Naive B cell (primary cell): ENCODE measurements around the gene ZFPM1. TPM values are rescaled to one million over a fixed set of nuclear protein-coding genes. Genes with fewer than 3 reads are reported as not detected.
A peak's percentile ranks its signal among the peaks of the same experiment; 100 is the strongest.

Experiments used
- ATAC-seq, 2 donors: fragments of 150-1000 bp; cut with Tn5 transposase; 2 replicates each; pipeline ENCODE4 v1.10.0; 2021; ENCODE audit warnings: low read depth in 2 of 2, mild to moderate bottlenecking in 2 of 2, moderate library complexity in 2 of 2
- DNase-seq: peaks from one replicate; pipeline ENCODE4 v3.0.0; 2022
- H3K27ac Mint-ChIP-seq, 6 donors: one replicate each; pipeline ENCODE4 v1.8.0; 2020 to 2022; ENCODE audit warnings: mild to moderate bottlenecking in 6 of 6, mixed read lengths in 6 of 6, moderate library complexity in 5 of 6, inconsistent platforms in 2 of 6
- H3K27me3 Mint-ChIP-seq, 3 donors: one replicate each; pipeline ENCODE4 v1.8.0; 2021 to 2022; ENCODE audit warnings: mixed read lengths in 3 of 3, mild to moderate bottlenecking in 1 of 3
- H3K36me3 Mint-ChIP-seq, 2 donors: one replicate each; pipeline ENCODE4 v1.8.0; 2020 to 2022; ENCODE audit warnings: mixed read lengths in 2 of 2, inconsistent platforms in 1 of 2, mild to moderate bottlenecking in 1 of 2
- H3K4me1 Mint-ChIP-seq, 3 donors: one replicate each; pipeline ENCODE4 v1.8.0; 2020 to 2022; ENCODE audit warnings: mixed read lengths in 3 of 3, inconsistent platforms in 1 of 3, mild to moderate bottlenecking in 1 of 3, moderate library complexity in 1 of 3
- H3K4me3 Mint-ChIP-seq, 8 donors: one replicate each; pipeline ENCODE4 v1.8.0; 2020 to 2022; ENCODE audit warnings: mild to moderate bottlenecking in 8 of 8, mixed read lengths in 8 of 8, moderate library complexity in 8 of 8, inconsistent platforms in 2 of 8
- H3K9me3 Mint-ChIP-seq, 7 donors: one replicate each; pipeline ENCODE4 v1.8.0; 2020 to 2022; ENCODE audit warnings: mixed read lengths in 7 of 7, mild to moderate bottlenecking in 5 of 7, inconsistent platforms in 2 of 7, moderate library complexity in 1 of 7
- polyA plus RNA-seq, 6 donors: library from polyadenylated mRNA; unstranded; fragments of 300-500 nt; fragmentation: Illumina TruSeq; gene quantifications; one replicate each; pipeline ENCODE4 v1.2.3, GENCODE V29; 2021; ENCODE audit warnings: low read depth in 6 of 6

Gene ZFPM1
- polyA plus RNA-seq, 6 donors from 2014 or later, result 0.09 to 0.46 (median 0.28) TPM

DNA sequence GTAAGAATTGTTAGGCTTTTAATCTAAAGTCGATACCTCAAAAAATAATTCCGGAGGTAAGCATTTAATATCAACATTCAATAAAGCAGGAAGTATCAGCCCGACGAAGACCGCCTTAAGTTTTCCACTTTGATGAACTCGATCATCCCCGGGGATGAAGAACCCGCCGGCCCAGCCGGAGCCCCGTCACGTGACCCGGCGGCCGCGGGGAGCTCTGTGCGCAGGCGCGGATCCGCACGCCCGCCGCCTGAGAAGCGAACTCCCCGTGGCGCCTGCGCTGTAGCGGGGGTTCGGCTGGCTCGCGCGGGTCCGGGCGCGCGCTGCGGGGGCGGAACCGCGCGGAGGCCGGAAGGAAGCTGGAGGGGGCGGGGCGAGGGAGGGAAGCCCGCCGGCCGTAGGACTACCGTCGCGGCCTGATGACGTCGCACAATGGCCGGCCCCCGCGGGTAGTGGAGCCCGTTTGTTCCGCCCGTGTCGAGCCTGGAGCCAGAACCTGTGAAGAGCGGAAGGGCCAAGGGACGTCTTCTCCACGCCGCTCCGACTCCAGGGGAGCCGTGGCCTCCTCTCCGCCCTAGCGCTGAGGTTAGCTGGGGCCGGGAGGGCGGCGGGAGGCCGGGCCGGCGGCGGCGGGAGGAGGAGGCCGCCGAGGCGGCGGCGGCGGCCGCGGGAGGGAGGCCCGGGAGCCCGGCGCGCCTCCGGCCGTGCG, 117.1 kb downstream of the ZFPM1 start, which contains the start of gene ZC3H18:
Gene ZC3H18 (plus strand): TSS at position 419 of the 706 bp plus-strand sequence. CDS start 6,721 bp downstream, outside the sequence.
- Mint-ChIP-seq H3K4me1 (peaks cover 12 to 36% (median 18%) of the 10 kb centered on the region in 3 donors), H3K27ac (peak within 1 kb of the TSS; percentile 75 to 96 (median 88)), H3K27me3 (no peaks in the 10 kb centered on the region), H3K9me3 (no peaks in the 10 kb centered on the region), H3K4me3 (peak within 1 kb of the TSS; percentile 82 to 94 (median 88)), H3K36me3 (no peaks in the 10 kb centered on the region)
- ATAC-seq (peak; percentile 86 to 88), DNase-seq (peak; percentile 97)

DNA sequence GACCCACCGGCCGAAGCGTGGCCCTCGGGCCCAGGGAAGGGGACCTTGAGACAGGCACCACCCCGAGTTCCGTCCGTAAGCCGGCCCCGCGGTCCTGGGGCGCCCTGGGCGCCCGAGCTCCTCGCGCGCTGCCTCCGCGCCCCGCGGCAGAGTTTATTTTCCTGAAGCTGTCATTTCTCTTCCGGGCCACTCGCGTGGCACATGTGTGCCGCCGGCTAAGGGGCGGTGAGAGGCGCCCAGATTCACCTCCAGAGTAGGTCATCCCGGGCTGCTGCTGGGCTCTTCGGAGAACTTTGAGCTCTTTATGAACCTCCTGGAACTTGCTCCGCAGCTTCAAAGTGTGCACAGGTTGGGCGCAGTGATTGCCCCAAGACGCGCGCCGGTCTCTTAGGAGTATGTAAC, 117.6 kb downstream of the ZFPM1 start:
- Mint-ChIP-seq H3K4me1 (peaks cover 12 to 38% (median 18%) of the 10 kb centered on the region in 3 donors), H3K9me3 (no peaks in the 10 kb centered on the region), H3K4me3 (peak overlapping the region; percentile 78 to 93 (median 87)), H3K27ac (peak overlapping the region; percentile 56 to 90 (median 80)), H3K27me3 (no peaks in the 10 kb centered on the region), H3K36me3 (no peaks in the 10 kb centered on the region)
- DNase-seq (no peak), ATAC-seq (peak; percentile 35 to 42)

DNA sequence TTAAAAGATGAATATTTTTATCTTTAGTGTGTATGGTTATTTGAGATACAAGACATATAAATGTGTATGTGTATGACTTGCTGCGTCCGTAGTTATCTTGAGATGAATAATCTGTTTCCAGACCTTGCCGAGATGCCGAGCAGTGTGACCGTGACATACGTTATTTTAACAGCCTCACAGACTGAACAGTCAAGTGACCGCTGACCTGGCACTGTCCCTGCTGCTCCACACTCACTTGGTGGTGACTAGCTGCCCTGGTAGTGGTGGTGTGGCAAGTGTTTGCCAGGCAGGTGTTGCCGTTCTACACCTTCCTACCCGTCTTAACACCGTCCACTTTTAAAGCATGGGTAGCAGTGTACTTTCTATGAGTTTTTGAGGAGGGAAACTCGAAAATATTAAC, 122.2 kb downstream of the ZFPM1 start:
- H3K9me3 Mint-ChIP-seq, result no peaks in the 10 kb centered on the region
- no peaks in the 10 kb centered on the region for H3K27me3 Mint-ChIP-seq
- no peak overlapping the region for H3K27ac Mint-ChIP-seq
- ATAC-seq (no peak), DNase-seq (no peak)
- no peak overlapping the region for H3K4me3 Mint-ChIP-seq
- H3K4me1 Mint-ChIP-seq, result peaks cover 22 to 60% (median 38%) of the 10 kb centered on the region in 3 donors
- peaks cover 4 to 17% of the 10 kb centered on the region in 2 donors for H3K36me3 Mint-ChIP-seq

DNA sequence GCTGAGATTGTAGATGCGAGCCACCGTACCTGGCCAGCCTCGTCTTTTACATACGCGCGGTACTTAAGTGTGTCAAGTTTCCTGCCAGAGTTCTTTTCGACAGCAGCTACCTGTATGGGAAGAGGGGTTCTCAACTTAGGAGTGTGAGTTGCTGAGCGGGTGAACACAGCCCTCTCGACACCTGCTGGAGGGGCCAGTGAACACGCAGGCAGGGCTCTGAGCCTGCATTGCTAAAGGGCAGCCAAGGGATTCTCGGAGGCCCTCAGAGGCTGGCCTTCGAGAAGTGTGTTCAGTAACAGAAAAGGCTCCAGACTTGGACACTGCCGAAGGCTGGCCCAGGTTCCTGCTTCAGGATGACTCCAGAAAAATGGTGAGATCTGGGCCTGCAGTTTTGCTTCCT, 123.2 kb downstream of the ZFPM1 start:
- H3K9me3 Mint-ChIP-seq, result no peaks in the 10 kb centered on the region
- peak overlapping the region in 1 of 8 donors; percentile 12 for H3K4me3 Mint-ChIP-seq
- H3K36me3 Mint-ChIP-seq, result peaks cover 4 to 17% of the 10 kb centered on the region in 2 donors
- H3K4me1 Mint-ChIP-seq, result peaks cover 19 to 62% (median 48%) of the 10 kb centered on the region in 3 donors
- DNase-seq, result no peak
- no peak for ATAC-seq
- no peak overlapping the region for H3K27ac Mint-ChIP-seq
- no peaks in the 10 kb centered on the region for H3K27me3 Mint-ChIP-seq

DNA sequence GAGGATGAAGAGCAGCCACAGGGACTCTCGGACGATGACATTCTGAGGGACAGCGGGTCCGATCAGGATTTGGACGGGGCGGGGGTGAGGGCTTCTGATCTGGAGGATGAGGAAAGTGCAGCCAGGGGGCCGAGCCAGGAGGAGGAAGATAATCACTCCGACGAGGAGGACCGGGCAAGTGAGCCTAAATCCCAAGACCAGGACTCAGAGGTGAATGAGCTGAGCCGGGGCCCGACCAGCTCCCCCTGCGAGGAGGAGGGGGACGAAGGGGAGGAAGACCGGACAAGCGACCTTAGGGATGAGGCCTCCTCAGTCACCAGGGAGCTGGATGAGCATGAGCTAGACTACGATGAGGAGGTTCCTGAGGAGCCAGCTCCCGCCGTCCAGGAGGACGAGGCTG, 124.1 kb downstream of the ZFPM1 start:
- no peaks in the 10 kb centered on the region for H3K27me3 Mint-ChIP-seq

GRCh38 chr16:88578446-88579313, 125.6 kb downstream of the ZFPM1 start:
- no peaks in the 10 kb centered on the region for H3K9me3 Mint-ChIP-seq
- DNase-seq (no peak), ATAC-seq (no peak)
- H3K27ac Mint-ChIP-seq, result no peak overlapping the region
- H3K4me1 Mint-ChIP-seq, result peaks cover 10 to 43% (median 42%) of the 10 kb centered on the region in 3 donors
- no peaks in the 10 kb centered on the region for H3K27me3 Mint-ChIP-seq
- H3K4me3 Mint-ChIP-seq, result no peak overlapping the region
- H3K36me3 Mint-ChIP-seq, result peaks cover 4 to 17% of the 10 kb centered on the region in 2 donors

More for the DNA sequence above, 124.1 kb downstream of the ZFPM1 start:
- Mint-ChIP-seq H3K36me3 (peaks cover 4 to 17% of the 10 kb centered on the region in 2 donors), H3K4me1 (peaks cover 13 to 54% (median 47%) of the 10 kb centered on the region in 3 donors), H3K4me3 (no peak overlapping the region), H3K9me3 (no peaks in the 10 kb centered on the region), H3K27ac (peak overlapping the region in 1 of 6 donors; percentile 57)
- no peak for DNase-seq
- no peak for ATAC-seq

DNA sequence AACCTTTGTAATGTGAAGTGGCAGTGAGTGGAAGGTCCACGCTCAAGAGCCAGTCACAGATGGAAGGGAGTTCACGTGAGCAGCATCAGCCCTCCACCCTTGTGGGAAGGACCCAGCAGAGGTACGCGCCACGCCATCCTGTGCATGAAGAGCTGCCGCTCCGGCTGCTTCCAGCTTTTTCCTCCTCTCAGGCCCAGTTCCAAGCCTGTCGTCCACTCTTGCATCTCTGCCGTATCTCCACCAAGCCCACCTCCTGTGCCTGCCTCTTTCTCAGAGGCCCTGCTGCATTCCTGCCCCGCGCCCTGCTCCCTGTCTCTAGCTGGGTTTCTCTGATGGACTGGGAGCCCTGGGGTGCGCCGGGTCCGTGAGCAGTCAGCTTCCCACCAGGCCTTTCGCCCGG, 127.3 kb downstream of the ZFPM1 start:
- peaks cover 15 to 45% (median 43%) of the 10 kb centered on the region in 3 donors for H3K4me1 Mint-ChIP-seq
- no peak overlapping the region for H3K4me3 Mint-ChIP-seq
- H3K27me3 Mint-ChIP-seq, result no peaks in the 10 kb centered on the region
- DNase-seq (no peak), ATAC-seq (no peak)
- no peaks in the 10 kb centered on the region for H3K9me3 Mint-ChIP-seq
- no peak overlapping the region for H3K27ac Mint-ChIP-seq
- H3K36me3 Mint-ChIP-seq, result peaks cover 4 to 17% of the 10 kb centered on the region in 2 donors

- ATAC-seq, result no peak
- H3K27ac Mint-ChIP-seq, result peak overlapping the region in 1 of 6 donors; percentile 51
- H3K4me3 Mint-ChIP-seq, result no peak overlapping the region
- peaks cover 4 to 17% of the 10 kb centered on the region in 2 donors for H3K36me3 Mint-ChIP-seq
- peaks cover 19 to 50% (median 43%) of the 10 kb centered on the region in 3 donors for H3K4me1 Mint-ChIP-seq
- no peaks in the 10 kb centered on the region for H3K9me3 Mint-ChIP-seq
- no peak for DNase-seq
- no peaks in the 10 kb centered on the region for H3K27me3 Mint-ChIP-seq
Measured at GRCh38 chr16:88581033-88581432, 128.0 kb downstream of the ZFPM1 start.

DNA sequence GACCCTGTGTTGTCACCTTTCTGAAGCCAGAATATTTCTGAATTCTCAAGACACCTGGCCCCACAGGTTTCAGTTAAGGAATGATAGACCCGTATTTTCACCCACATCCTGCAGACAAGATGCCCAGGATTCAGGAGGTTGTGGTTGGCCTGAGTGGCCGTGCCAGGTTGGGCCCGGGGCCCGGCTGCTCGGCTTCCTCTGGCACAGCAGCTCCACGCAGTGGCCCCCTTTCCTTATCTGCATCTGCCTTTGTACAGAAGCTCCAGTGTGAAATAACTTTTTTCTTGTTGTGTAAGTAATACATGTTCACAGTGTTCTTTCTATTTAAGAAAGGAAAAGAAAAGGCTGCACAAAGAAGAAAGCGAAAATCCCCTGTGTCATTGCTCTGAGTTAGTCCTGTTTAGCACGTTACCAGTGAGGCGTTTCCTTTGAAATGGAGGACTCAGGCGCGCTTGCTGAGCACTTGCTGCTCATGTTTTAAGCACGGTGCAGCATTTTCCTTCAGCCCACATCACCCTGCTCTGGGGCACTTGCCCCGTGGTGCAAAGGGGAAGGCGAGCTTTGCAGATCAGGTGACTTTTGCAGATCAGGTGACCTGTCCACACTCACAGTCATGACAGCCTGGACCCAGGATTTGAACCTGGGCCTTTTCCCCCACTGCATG, 130.0 kb downstream of the ZFPM1 start:
- ATAC-seq, result no peak

DNA sequence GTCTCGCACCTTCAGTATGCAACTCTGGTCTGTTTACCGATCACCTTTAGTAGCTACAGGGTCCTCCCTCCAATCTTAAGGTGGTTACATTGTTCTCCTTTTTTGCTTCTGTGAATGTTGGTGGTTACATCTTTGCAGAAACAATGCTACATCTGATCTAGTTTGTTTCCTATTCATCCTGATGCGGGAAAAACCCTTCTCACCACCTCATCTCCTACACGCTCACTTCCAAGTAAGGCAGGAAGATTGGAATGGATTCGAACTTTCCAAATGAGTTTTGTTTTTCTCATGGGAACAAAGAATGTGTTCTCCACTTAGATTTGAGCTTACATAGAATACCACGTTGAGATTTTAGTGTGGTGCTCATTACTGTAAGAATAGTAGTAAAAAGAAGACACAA, 131.6 kb downstream of the ZFPM1 start:
- Mint-ChIP-seq H3K9me3 (no peaks in the 10 kb centered on the region), H3K4me1 (peaks cover 19 to 29% (median 19%) of the 10 kb centered on the region in 3 donors), H3K27ac (no peak overlapping the region), H3K4me3 (no peak overlapping the region), H3K27me3 (no peaks in the 10 kb centered on the region), H3K36me3 (peaks cover 9 to 12% of the 10 kb centered on the region in 2 donors)
- no peak for ATAC-seq
- no peak for DNase-seq

More for the DNA sequence above, 130.0 kb downstream of the ZFPM1 start:
- Mint-ChIP-seq H3K4me1 (peaks cover 18 to 39% (median 34%) of the 10 kb centered on the region in 3 donors), H3K4me3 (no peak overlapping the region), H3K9me3 (no peaks in the 10 kb centered on the region), H3K27me3 (no peaks in the 10 kb centered on the region), H3K27ac (no peak overlapping the region), H3K36me3 (peaks cover 6 to 13% of the 10 kb centered on the region in 2 donors)
- no peak for DNase-seq

GRCh38 chr16:88585269-88585668, 132.2 kb downstream of the ZFPM1 start:
- H3K4me1 Mint-ChIP-seq, result peaks cover 16 to 26% (median 19%) of the 10 kb centered on the region in 3 donors
- no peaks in the 10 kb centered on the region for H3K27me3 Mint-ChIP-seq
- no peak for DNase-seq
- H3K9me3 Mint-ChIP-seq, result no peaks in the 10 kb centered on the region
- no peak for ATAC-seq
- peak overlapping the region in 1 of 6 donors; percentile 80 for H3K27ac Mint-ChIP-seq
- H3K36me3 Mint-ChIP-seq, result peaks cover 10 to 13% of the 10 kb centered on the region in 2 donors
- no peak overlapping the region for H3K4me3 Mint-ChIP-seq

DNA sequence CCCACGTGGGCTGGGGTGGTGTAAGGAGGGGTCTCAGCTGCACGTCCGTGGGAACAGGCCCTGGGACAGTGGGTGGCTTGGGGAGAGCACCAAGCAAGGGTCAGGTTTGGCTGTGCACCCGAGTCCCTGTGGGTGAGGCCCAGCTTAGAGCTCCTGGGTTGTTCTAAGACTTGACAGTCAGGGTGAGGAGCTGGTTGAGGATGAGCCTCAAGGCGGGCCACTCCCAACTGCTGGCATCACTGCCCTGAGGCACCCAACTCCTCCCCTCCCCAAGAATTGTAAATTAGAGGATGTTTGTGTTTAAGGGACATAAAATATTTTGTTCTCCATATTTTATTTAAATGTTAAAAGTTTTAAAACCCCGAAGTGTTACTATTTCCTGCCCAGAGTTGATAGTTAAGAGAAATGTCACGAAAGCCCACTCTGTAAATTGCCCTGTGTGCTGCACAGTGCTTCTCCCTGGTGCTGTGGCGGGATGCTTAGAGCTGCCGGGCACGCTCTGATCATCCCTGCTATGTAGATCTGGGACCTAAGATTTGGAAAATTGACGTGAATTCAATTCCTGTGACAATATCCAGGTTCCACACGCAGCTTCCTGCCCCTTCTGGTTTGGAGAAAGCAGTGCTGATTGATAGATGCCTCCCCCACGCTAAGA, 133.0 kb downstream of the ZFPM1 start:
- Mint-ChIP-seq H3K27ac (no peak overlapping the region), H3K4me1 (peaks cover 9 to 20% (median 19%) of the 10 kb centered on the region in 3 donors), H3K9me3 (no peaks in the 10 kb centered on the region), H3K4me3 (peak overlapping the region in 1 of 8 donors; percentile 4), H3K27me3 (no peaks in the 10 kb centered on the region), H3K36me3 (peaks cover 10 to 13% of the 10 kb centered on the region in 2 donors)
- DNase-seq (no peak), ATAC-seq (no peak)
